Measurements from ENCODE around the gene ZNF692. TPM values are rescaled to one million over a fixed set of nuclear protein-coding genes. Genes with fewer than 3 reads are reported as not detected.

The ZNF692 gene
- total RNA-seq, 1 experiment from 2014 or later: 40.1 TPM

GRCh38 chr1:248855580-248855979 lies 3.3 kb downstream of the ZNF692 start:
- H3K27ac Mint-ChIP-seq: no peak overlapping the region

More at GRCh38 chr1:248855580-248855979, 3.3 kb downstream of the ZNF692 start:
- Histone ChIP-seq H3K18ac (ENCODE audit: insufficient read length, low read depth, low read length) (no peak overlapping the region), H2BK15ac (ENCODE audit: low read depth, low read length) (no peak overlapping the region), H3T11ph (ENCODE audit: low read length) (no peak overlapping the region), H3K9ac (ENCODE audit: extremely low read depth, insufficient read length, low read length) (no peak overlapping the region), H3K23me2 (ENCODE audit: insufficient read length, low read depth, low read length, poor library complexity, severe bottlenecking) (peaks cover 15% of the 10 kb centered on the region), H3K4me2 (ENCODE audit: insufficient read depth, insufficient read length, low read length) (no peak overlapping the region), H3K27me3 (ENCODE audit: insufficient read depth, low read length) (no peaks in the 10 kb centered on the region), H4K8ac (replicated peaks; ENCODE audit: insufficient read length, low read depth, low read length) (no peak overlapping the region), H3K27ac (ENCODE audit: insufficient read length, low read depth, low read length) (no peak overlapping the region), H3K79me1 (ENCODE audit: insufficient read depth, low read depth, low read length, poor library complexity, severe bottlenecking) (no peaks in the 10 kb centered on the region), H2BK12ac (ENCODE audit: insufficient read length, low read depth, low read length) (no peak overlapping the region), H3K14ac (ENCODE audit: insufficient read depth, low read length) (no peak overlapping the region), H4K20me1 (ENCODE audit: control insufficient read depth, insufficient read depth, insufficient read length) (no peaks in the 10 kb centered on the region), H3K79me2 (ENCODE audit: insufficient read depth, low read length) (no peaks in the 10 kb centered on the region), H4K5ac (ENCODE audit: insufficient read length, low read depth, low read length) (no peak overlapping the region), H2AFZ (ENCODE audit: low read length) (no peak overlapping the region), H3K23ac (ENCODE audit: insufficient read length, low read depth, low read length) (no peak overlapping the region), H2BK20ac (ENCODE audit: low read depth, low read length, poor library complexity, severe bottlenecking) (no peak overlapping the region), H2AK5ac (ENCODE audit: insufficient read length, low read length) (no peak overlapping the region), H4K91ac (ENCODE audit: insufficient read length, low read depth, low read length) (no peak overlapping the region), H3K9me3 (ENCODE audit: control insufficient read depth, low read depth, low read length) (no peaks in the 10 kb centered on the region), H2BK120ac (ENCODE audit: low read depth, low read length, poor library complexity, severe bottlenecking) (no peak overlapping the region), H3K4me1 (ENCODE audit: insufficient read depth, low read length) (no peaks in the 10 kb centered on the region), H3K56ac (ENCODE audit: insufficient read length, low read depth, low read length) (no peak overlapping the region), H2BK5ac (ENCODE audit: insufficient read length, low read length) (no peak overlapping the region), H3K4ac (ENCODE audit: low read depth, low read length) (no peak overlapping the region)
- TF ChIP-seq CTCF (conservative IDR thresholded peaks at IDR 0.05): no peak
- peaks cover 10 to 14% of the 10 kb centered on the region in 2 experiments for H3K4me1 Mint-ChIP-seq
- H3K36me3 Mint-ChIP-seq (ENCODE audit: insufficient read depth in 1 of 3, low read depth in 3 of 3): peaks cover 0 to 30% (median 26%) of the 10 kb centered on the region in 3 experiments; a peak in 5 of 7 replicates
- peaks cover 7% of the 10 kb centered on the region for H3K27me3 Mint-ChIP-seq (ENCODE audit: low read depth)
- no CpG with 5 or more reads among the region's 6 CpGs for WGBS (ENCODE audit: extremely low coverage, insufficient read length, low lambda C conversion rate)
- no peak for DNase-seq
- H3K9me3 Mint-ChIP-seq: peaks cover 0 to 2% of the 10 kb centered on the region in 2 experiments; a peak in 2 of 5 replicates
- no peak overlapping the region for H3K4me3 Mint-ChIP-seq

All from H9 (cell line).